Hepatocyte (in vitro differentiated cells): ENCODE results near the gene IGFBP6. TPM values are rescaled to one million over a fixed set of nuclear protein-coding genes. Genes with fewer than 3 reads are reported as not detected.
A peak's percentile ranks its signal among the peaks of the same experiment; 100 is the strongest.

Source experiments
- DNase-seq: peaks from one replicate; pipeline ENCODE4 v3.0.0-alpha.2; 2016; ENCODE audit warnings: low spot score
- H2AFZ ChIP-seq: fragments of 200-600 bp; sonication (generic); 2 replicates; pipeline ENCODE4 v1.6.0; 2016; ENCODE audit warnings: antibody characterized with exemption, mild to moderate bottlenecking
- H3K27ac ChIP-seq: fragments of 200-600 bp; sonication (generic); 2 replicates; pipeline ENCODE4 v1.5.1; 2016; ENCODE audit warnings: mild to moderate bottlenecking
- H3K27me3 ChIP-seq: fragments of 200-600 bp; sonication (generic); 2 replicates; pipeline ENCODE4 v1.6.1; 2016
- H3K36me3 ChIP-seq: fragments of 200-600 bp; sonication (generic); replicated peaks from 2 replicates; pipeline ENCODE4 v1.5.1; 2016; ENCODE audit warnings: low read depth; ENCODE audit not compliant: insufficient read depth
- H3K4me1 ChIP-seq: fragments of 200-600 bp; sonication (generic); 2 replicates; pipeline ENCODE4 v1.5.1; 2016; ENCODE audit warnings: mild to moderate bottlenecking, moderate library complexity; ENCODE audit not compliant: insufficient read depth
- H3K4me2 ChIP-seq: fragments of 200-600 bp; sonication (generic); 2 replicates; pipeline ENCODE4 v1.6.0; 2016
- H3K4me3 ChIP-seq: fragments of 200-600 bp; sonication (generic); 2 replicates; pipeline ENCODE4 v1.5.1; 2016; ENCODE audit warnings: mild to moderate bottlenecking
- H3K79me2 ChIP-seq: fragments of 200-600 bp; sonication (generic); 2 replicates; pipeline ENCODE4 v1.6.0; 2017; ENCODE audit warnings: mild to moderate bottlenecking
- H3K9me2 ChIP-seq: fragments of 200-600 bp; sonication (generic); replicated peaks from 2 replicates; pipeline ENCODE4 v1.6.0; 2017; ENCODE audit warnings: mild to moderate bottlenecking; ENCODE audit not compliant: insufficient read depth
- H3K9me3 ChIP-seq: fragments of 200-600 bp; sonication (generic); 2 replicates; pipeline ENCODE4 v1.5.1; 2016; ENCODE audit warnings: low read depth, mild to moderate bottlenecking
- H4K20me1 ChIP-seq: fragments of 200-600 bp; sonication (generic); 2 replicates; pipeline ENCODE4 v1.6.0; 2016; ENCODE audit warnings: mild to moderate bottlenecking; ENCODE audit not compliant: insufficient read depth, poor library complexity, severe bottlenecking
- EZH2 ChIP-seq: fragments of 200-600 bp; sonication (generic); IDR thresholded peaks from 2 replicates; pipeline ENCODE4 v1.6.1; 2016; ENCODE audit warnings: antibody characterized with exemption, mild to moderate bottlenecking, borderline replicate concordance
- EZH2phosphoT487 ChIP-seq: fragments of 200-600 bp; sonication (generic); IDR thresholded peaks from one replicate; pipeline ENCODE4 v1.6.1; 2018; ENCODE audit warnings: antibody characterized with exemption, mild to moderate bottlenecking, low read depth, moderate library complexity; ENCODE audit not compliant: unreplicated experiment, severe bottlenecking
- WGBS: methylation state at CpG from one replicate; pipeline ENCODE4 v1.1.6; 2016; ENCODE audit warnings: low lambda C conversion rate; ENCODE audit errors: missing lambda C conversion rate; 5-methylcytosine and 5-hydroxymethylcytosine counted together
- polyA plus RNA-seq: library from polyadenylated mRNA; unstranded; fragments of >200 nt; fragmentation: Nextera tagmentation; extraction: Ambion mirVana; gene quantifications from 2 replicates; pipeline ENCODE4 v1.2.1, GENCODE V29; 2016
- total RNA-seq: library from RNA; depleted of rRNA; stranded (reverse); fragments of >200 nt; gene quantifications from 2 replicates; pipeline ENCODE4 v1.2.3, GENCODE V29; 2014
- TF ChIP-seq, protein P1 (sequence below): fragments of 200-600 bp; sonication (generic); IDR thresholded peaks from 2 replicates; pipeline ENCODE4 v1.5.1; 2016; ENCODE audit warnings: antibody characterized with exemption, mild to moderate bottlenecking; ENCODE audit not compliant: poor library complexity

Gene IGFBP6
- total and polyA plus RNA-seq, 2 experiments from 2014 or later, result 25.1 to 86.0 TPM

GRCh38 chr12:53115112-53115890, 17.8 kb downstream of the IGFBP6 start:
- Histone ChIP-seq H3K27me3 (no peaks in the 10 kb centered on the region), H3K4me1 (peaks cover 7% of the 10 kb centered on the region), H3K36me3 (no peaks in the 10 kb centered on the region), H3K4me2 (no peak overlapping the region), H3K9me2 (no peaks in the 10 kb centered on the region), H3K9me3 (no peaks in the 10 kb centered on the region), H3K4me3 (no peak overlapping the region), H4K20me1 (no peaks in the 10 kb centered on the region), H3K79me2 (peaks cover 6% of the 10 kb centered on the region), H2AFZ (no peak overlapping the region), H3K27ac (peak overlapping the region; percentile 73)
- WGBS, result 95% methylated on average over 28 of the region's 33 CpGs
- DNase-seq, result no peak
- TF ChIP-seq, protein P1, sequence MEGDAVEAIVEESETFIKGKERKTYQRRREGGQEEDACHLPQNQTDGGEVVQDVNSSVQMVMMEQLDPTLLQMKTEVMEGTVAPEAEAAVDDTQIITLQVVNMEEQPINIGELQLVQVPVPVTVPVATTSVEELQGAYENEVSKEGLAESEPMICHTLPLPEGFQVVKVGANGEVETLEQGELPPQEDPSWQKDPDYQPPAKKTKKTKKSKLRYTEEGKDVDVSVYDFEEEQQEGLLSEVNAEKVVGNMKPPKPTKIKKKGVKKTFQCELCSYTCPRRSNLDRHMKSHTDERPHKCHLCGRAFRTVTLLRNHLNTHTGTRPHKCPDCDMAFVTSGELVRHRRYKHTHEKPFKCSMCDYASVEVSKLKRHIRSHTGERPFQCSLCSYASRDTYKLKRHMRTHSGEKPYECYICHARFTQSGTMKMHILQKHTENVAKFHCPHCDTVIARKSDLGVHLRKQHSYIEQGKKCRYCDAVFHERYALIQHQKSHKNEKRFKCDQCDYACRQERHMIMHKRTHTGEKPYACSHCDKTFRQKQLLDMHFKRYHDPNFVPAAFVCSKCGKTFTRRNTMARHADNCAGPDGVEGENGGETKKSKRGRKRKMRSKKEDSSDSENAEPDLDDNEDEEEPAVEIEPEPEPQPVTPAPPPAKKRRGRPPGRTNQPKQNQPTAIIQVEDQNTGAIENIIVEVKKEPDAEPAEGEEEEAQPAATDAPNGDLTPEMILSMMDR, result no peak
- TF ChIP-seq EZH2, result no peak
- no peak for TF ChIP-seq EZH2phosphoT487

- Histone ChIP-seq H4K20me1 (no peaks in the 10 kb centered on the region), H3K9me2 (no peaks in the 10 kb centered on the region), H3K36me3 (no peaks in the 10 kb centered on the region), H3K79me2 (peaks cover 6% of the 10 kb centered on the region), H3K27me3 (no peaks in the 10 kb centered on the region), H3K27ac (no peak overlapping the region), H3K9me3 (no peaks in the 10 kb centered on the region), H3K4me2 (no peak overlapping the region), H3K4me1 (peaks cover 7% of the 10 kb centered on the region), H3K4me3 (no peak overlapping the region), H2AFZ (no peak overlapping the region)
- TF ChIP-seq EZH2phosphoT487 (no peak), EZH2 (no peak)
- TF ChIP-seq, protein P1, result no peak
- whole genome bisulfite sequencing, result 93% methylated on average over 8 of the region's 8 CpGs
- DNase-seq, result no peak
These were observed 18.6 kb downstream of the IGFBP6 start for GRCh38 chr12:53115891-53116648.

GRCh38 chr12:53118751-53119300, 21.4 kb downstream of the IGFBP6 start:
- WGBS, result 83% methylated on average over 8 of the region's 8 CpGs
- no peaks in the 10 kb centered on the region for H3K9me2 ChIP-seq

More at GRCh38 chr12:53118751-53119300, 21.4 kb downstream of the IGFBP6 start:
- no peak for TF ChIP-seq EZH2
- TF ChIP-seq, protein P1, result no peak
- no peak for TF ChIP-seq EZH2phosphoT487
- no peak overlapping the region for H3K27ac ChIP-seq
- no peak overlapping the region for H3K4me3 ChIP-seq
- H3K36me3 ChIP-seq, result no peaks in the 10 kb centered on the region
- peak; percentile 23 for DNase-seq
- H3K79me2 ChIP-seq, result no peaks in the 10 kb centered on the region
- no peak overlapping the region for H3K4me2 ChIP-seq
- H3K4me1 ChIP-seq, result peaks cover 7% of the 10 kb centered on the region
- no peaks in the 10 kb centered on the region for H4K20me1 ChIP-seq
- no peaks in the 10 kb centered on the region for H3K9me3 ChIP-seq
- H2AFZ ChIP-seq, result no peak overlapping the region
- H3K27me3 ChIP-seq, result no peaks in the 10 kb centered on the region
